ENCODE results near the gene COLEC12. TPM values are rescaled to one million over a fixed set of nuclear protein-coding genes. Genes with fewer than 3 reads are reported as not detected.
"Not testable (repeated sequence)": the region's sequence is repeated elsewhere in the genome, so short reads cannot be mapped to it uniquely, and the experiment has no call there.

The COLEC12 gene
- total RNA-seq, 2 donors from 2014 or later, result 10.9 to 15.3 TPM

- no peaks in the 10 kb centered on the region for H3K36me3 ChIP-seq
- no peak overlapping the region for H3K27ac ChIP-seq
- no peak overlapping the region for H3K4me3 ChIP-seq
These were observed 204.6 kb downstream of the COLEC12 start for GRCh38 chr18:295756-296490.

GRCh38 chr18:294566-294965 is 205.9 kb downstream of the COLEC12 start:
- no peaks in the 10 kb centered on the region for H3K27me3 ChIP-seq
- no peaks in the 10 kb centered on the region for H3K36me3 ChIP-seq
- no peak overlapping the region for H3K4me3 ChIP-seq
- no peak overlapping the region for H3K27ac ChIP-seq
- H3K9me3 ChIP-seq, result no peaks in the 10 kb centered on the region
- TF ChIP-seq CTCF (IDR thresholded peaks at IDR 0.05), result no peak
- no peak for DNase-seq (ENCODE audit: low spot score)
- H3K4me1 ChIP-seq, result no peaks in the 10 kb centered on the region

More at GRCh38 chr18:295756-296490, 204.6 kb downstream of the COLEC12 start:
- no peaks in the 10 kb centered on the region for H3K9me3 ChIP-seq
- no peaks in the 10 kb centered on the region for H3K27me3 ChIP-seq
- no peaks in the 10 kb centered on the region for H3K4me1 ChIP-seq
- no peak for TF ChIP-seq CTCF (IDR thresholded peaks at IDR 0.05)
- DNase-seq (ENCODE audit: low spot score), result no peak

GRCh38 chr18:293536-293935 is 207.0 kb downstream of the COLEC12 start:
- Histone ChIP-seq H3K27ac (no peak overlapping the region), H3K9me3 (no peaks in the 10 kb centered on the region), H3K36me3 (no peaks in the 10 kb centered on the region), H3K27me3 (no peaks in the 10 kb centered on the region), H3K4me3 (no peak overlapping the region), H3K4me1 (no peaks in the 10 kb centered on the region)
- DNase-seq (ENCODE audit: low spot score), result no peak
- TF ChIP-seq CTCF (IDR thresholded peaks at IDR 0.05), result no peak

- Histone ChIP-seq H3K27ac (no peak overlapping the region), H3K36me3 (no peaks in the 10 kb centered on the region), H3K9me3 (no peaks in the 10 kb centered on the region), H3K27me3 (no peaks in the 10 kb centered on the region), H3K4me3 (no peak overlapping the region), H3K4me1 (no peaks in the 10 kb centered on the region)
- TF ChIP-seq CTCF (IDR thresholded peaks at IDR 0.05), result no peak
- no peak for DNase-seq (ENCODE audit: low spot score)
These were observed 208.2 kb downstream of the COLEC12 start for GRCh38 chr18:292271-292670.

GRCh38 chr18:289970-290369 is 210.5 kb downstream of the COLEC12 start:
- H3K4me1 ChIP-seq; H3K27me3 ChIP-seq; H3K9me3 ChIP-seq; H3K27ac ChIP-seq; DNase-seq (ENCODE audit: low spot score); H3K4me3 ChIP-seq; H3K36me3 ChIP-seq: not testable (repeated sequence)

- no peaks in the 10 kb centered on the region for H3K9me3 ChIP-seq
- no peak overlapping the region for H3K27ac ChIP-seq
- no peaks in the 10 kb centered on the region for H3K4me1 ChIP-seq
- no peak overlapping the region for H3K4me3 ChIP-seq
- no peaks in the 10 kb centered on the region for H3K27me3 ChIP-seq
- TF ChIP-seq CTCF (IDR thresholded peaks at IDR 0.05), result no peak
- no peaks in the 10 kb centered on the region for H3K36me3 ChIP-seq
- no peak for DNase-seq (ENCODE audit: low spot score)
These were observed 211.5 kb downstream of the COLEC12 start for GRCh38 chr18:289026-289425.

Measured in right atrium auricular region (tissue), 2 donors.